B cell (primary cell): ENCODE results near the gene TRPM2. TPM values are rescaled to one million over a fixed set of nuclear protein-coding genes. Genes with fewer than 3 reads are reported as not detected.
A peak's percentile ranks its signal among the peaks of the same experiment; 100 is the strongest.

Source experiments
- ATAC-seq: fragments of 200-7000 bp; cut with Tn5 transposase; one replicate; pipeline ENCODE4 v1.10.0; 2021; ENCODE audit warnings: low read depth, mild to moderate bottlenecking, moderate number of reproducible peaks, moderate library complexity
- CTCF ChIA-PET: fragments of 350-600 bp; sonication (Branson Sonifier 250); formaldehyde crosslinking; loops from one replicate; lab custom pipeline; 2021; ENCODE audit warnings: antibody characterized with exemption, inconsistent platforms; lab: Charles Lee
- POLR2A ChIA-PET: fragments of 350-600 bp; sonication (Branson Sonifier 250); formaldehyde crosslinking; loops from one replicate; lab custom pipeline; 2021; ENCODE audit warnings: antibody characterized with exemption; lab: Charles Lee
- DNase-seq: peaks from one replicate; pipeline ENCODE4 v3.0.0; 2013
- H2AFZ ChIP-seq: 2 replicates; pipeline ENCODE4 v1.6.1; 2012; ENCODE audit warnings: mild to moderate bottlenecking, low read depth, low read length; ENCODE audit not compliant: insufficient read depth, poor library complexity, severe bottlenecking
- H3K27ac ChIP-seq, 2 donors: 1 replicate in 1 of 2; 2 replicates in 1 of 2; pipeline ENCODE4 v1.5.1; 2012 to 2013; ENCODE audit warnings: low read length in 2 of 2, mild to moderate bottlenecking in 2 of 2, moderate library complexity in 1 of 2
- H3K27me3 ChIP-seq, 4 experiments: fragments of 200-600 bp in 1 of 4; sonication (generic) in 1 of 4; replicated peaks in 1 of 4; 1 replicate in 2 of 4; 2 replicates in 2 of 4; pipeline versions ENCODE4 v1.6.1 to v1.7.0; 2013 to 2016; ENCODE audit warnings: low read length in 3 of 4, mild to moderate bottlenecking in 2 of 4, mixed read lengths in 1 of 4, moderate library complexity in 1 of 4; ENCODE audit not compliant: insufficient read depth in 4 of 4, control insufficient read depth in 3 of 4; ENCODE audit errors: control extremely low read depth in 1 of 4
- H3K36me3 ChIP-seq, 2 experiments: replicated peaks in 1 of 2; 1 replicate in 1 of 2; 2 replicates in 1 of 2; pipeline versions ENCODE4 v1.6.1 to v1.7.1; 2013; ENCODE audit warnings: low read length in 1 of 2; ENCODE audit not compliant: insufficient read depth in 2 of 2, control insufficient read depth in 1 of 2; ENCODE audit errors: control extremely low read depth in 1 of 2, extremely low read depth in 1 of 2
- H3K4me1 ChIP-seq, 2 donors: fragments of 200-600 bp in 1 of 2; sonication (generic) in 1 of 2; 1 replicate in 1 of 2; 2 replicates in 1 of 2; pipeline versions ENCODE4 v1.5.1 to v1.6.1; 2013 to 2017; ENCODE audit warnings: low read length in 2 of 2; ENCODE audit not compliant: control insufficient read depth in 2 of 2, insufficient read depth in 2 of 2
- H3K4me2 ChIP-seq: replicated peaks from 2 replicates; pipeline ENCODE3; 2012; ENCODE audit warnings: mild to moderate bottlenecking, low read depth, low read length; ENCODE audit not compliant: poor library complexity, severe bottlenecking
- H3K4me3 ChIP-seq, 5 experiments: fragments of 200-600 bp in 1 of 5; sonication (generic) in 1 of 5; 1 replicate in 3 of 5; 2 replicates in 2 of 5; pipeline versions ENCODE4 v1.5.1 to v1.7.0; 2011 to 2016; ENCODE audit warnings: low read length in 4 of 5, mild to moderate bottlenecking in 4 of 5, low read depth in 2 of 5, control low read depth in 1 of 5, moderate library complexity in 1 of 5; ENCODE audit not compliant: insufficient read depth in 1 of 5; ENCODE audit errors: control extremely low read depth in 1 of 5, extremely low read depth in 1 of 5
- H3K79me2 ChIP-seq: fragments of 200-600 bp; sonication (generic); one replicate; pipeline ENCODE4 v1.6.0; 2016; ENCODE audit warnings: low read length; ENCODE audit not compliant: control insufficient read depth, insufficient read depth
- H3K9ac ChIP-seq: fragments of 200-600 bp; sonication (generic); 2 replicates; pipeline ENCODE4 v1.6.1; 2017; ENCODE audit warnings: mild to moderate bottlenecking, low read length, moderate library complexity
- H3K9me3 ChIP-seq, 3 donors: one replicate each; pipeline versions ENCODE4 v1.6.1 to v1.7.1; 2013; ENCODE audit warnings: low read length in 2 of 3; ENCODE audit not compliant: control insufficient read depth in 2 of 3, insufficient read depth in 1 of 3; ENCODE audit errors: control extremely low read depth in 1 of 3
- H4K20me1 ChIP-seq: 2 replicates; pipeline ENCODE4 v1.6.0; 2012; ENCODE audit warnings: mild to moderate bottlenecking, low read length; ENCODE audit not compliant: insufficient read depth, control insufficient read depth, poor library complexity, severe bottlenecking
- H3K27ac Mint-ChIP-seq: one replicate; pipeline ENCODE4 v1.8.0; 2021; ENCODE audit warnings: mixed read lengths
- H3K27me3 Mint-ChIP-seq: one replicate; pipeline ENCODE4 v1.8.0; 2021; ENCODE audit warnings: mixed read lengths
- H3K4me1 Mint-ChIP-seq: one replicate; pipeline ENCODE4 v1.8.0; 2021; ENCODE audit warnings: mixed read lengths
- H3K4me3 Mint-ChIP-seq: one replicate; pipeline ENCODE4 v1.8.0; 2021; ENCODE audit warnings: mixed read lengths
- H3K9me3 Mint-ChIP-seq: one replicate; pipeline ENCODE4 v1.8.0; 2022; ENCODE audit warnings: mixed read lengths; ENCODE audit not compliant: insufficient read depth
- EZH2 ChIP-seq: IDR thresholded peaks from 2 replicates; pipeline ENCODE4 v1.6.1; 2012; ENCODE audit warnings: borderline replicate concordance, low read depth, mild to moderate bottlenecking, moderate library complexity, low read length; ENCODE audit not compliant: insufficient read depth, poor library complexity, severe bottlenecking
- WGBS: methylation state at CpG from one replicate; pipeline ENCODE4 v1.1.5; 2013; ENCODE audit warnings: missing lambda C conversion rate; ENCODE audit not compliant: insufficient coverage; 5-methylcytosine and 5-hydroxymethylcytosine counted together
- intact Hi-C: fragments of 100-400 bp; cut with micrococcal nuclease; formaldehyde crosslinking; loops from one replicate; pipeline ENCODE4 v1.10.0; 2022
- polyA plus RNA-seq: library from polyadenylated mRNA; depleted of rRNA; stranded (reverse); fragments of >200 nt; gene quantifications from 2 replicates; pipeline ENCODE4 v1.2.3, GENCODE V29; 2012
- total RNA-seq, 2 donors: library from RNA; stranded (reverse); fragments of 120-200 nt in 1 of 2; gene quantifications; 1 replicate in 1 of 2; 2 replicates in 1 of 2; pipeline versions ENCODE4 v1.2.3 to v1.2.4, GENCODE V29; 2013 to 2022
- TF ChIP-seq, protein P1 (sequence below): fragments of 200-600 bp; IDR thresholded peaks from one replicate; pipeline ENCODE4 v1.8.0; 2022; ENCODE audit warnings: antibody characterized with exemption, mild to moderate bottlenecking

The TRPM2 gene
- total and polyA plus RNA-seq, 2 donors (not counting 1 experiment from before 2014, with no cell fraction given): 1.6 to 8.4 TPM

DNA sequence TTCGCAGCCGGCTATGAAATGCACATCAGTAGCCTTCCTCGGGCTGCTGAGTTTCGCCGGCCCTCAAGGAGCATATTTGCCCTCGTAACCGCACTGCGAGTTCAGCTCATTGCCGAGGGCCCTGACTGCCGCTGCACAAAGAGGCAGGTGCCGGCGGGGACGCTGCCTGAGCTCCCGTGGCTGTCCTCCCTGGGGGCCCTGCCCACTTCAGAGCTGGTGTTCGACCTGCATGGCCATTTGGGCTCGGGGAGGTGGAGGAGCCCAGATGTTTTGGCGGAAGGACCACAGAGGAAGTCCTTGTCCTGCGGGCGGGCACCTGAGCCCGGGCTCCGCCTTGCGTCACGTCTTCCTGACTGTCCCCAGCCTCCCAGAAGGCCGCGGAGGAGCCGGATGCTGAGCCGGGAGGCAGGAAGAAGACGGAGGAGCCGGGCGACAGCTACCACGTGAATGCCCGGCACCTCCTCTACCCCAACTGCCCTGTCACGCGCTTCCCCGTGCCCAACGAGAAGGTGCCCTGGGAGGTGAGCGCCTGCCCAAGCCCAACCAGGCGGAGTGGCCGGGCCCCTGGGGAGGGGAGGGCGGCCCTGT, 72.0 kb downstream of the TRPM2 start:
- TF ChIP-seq, protein P1, sequence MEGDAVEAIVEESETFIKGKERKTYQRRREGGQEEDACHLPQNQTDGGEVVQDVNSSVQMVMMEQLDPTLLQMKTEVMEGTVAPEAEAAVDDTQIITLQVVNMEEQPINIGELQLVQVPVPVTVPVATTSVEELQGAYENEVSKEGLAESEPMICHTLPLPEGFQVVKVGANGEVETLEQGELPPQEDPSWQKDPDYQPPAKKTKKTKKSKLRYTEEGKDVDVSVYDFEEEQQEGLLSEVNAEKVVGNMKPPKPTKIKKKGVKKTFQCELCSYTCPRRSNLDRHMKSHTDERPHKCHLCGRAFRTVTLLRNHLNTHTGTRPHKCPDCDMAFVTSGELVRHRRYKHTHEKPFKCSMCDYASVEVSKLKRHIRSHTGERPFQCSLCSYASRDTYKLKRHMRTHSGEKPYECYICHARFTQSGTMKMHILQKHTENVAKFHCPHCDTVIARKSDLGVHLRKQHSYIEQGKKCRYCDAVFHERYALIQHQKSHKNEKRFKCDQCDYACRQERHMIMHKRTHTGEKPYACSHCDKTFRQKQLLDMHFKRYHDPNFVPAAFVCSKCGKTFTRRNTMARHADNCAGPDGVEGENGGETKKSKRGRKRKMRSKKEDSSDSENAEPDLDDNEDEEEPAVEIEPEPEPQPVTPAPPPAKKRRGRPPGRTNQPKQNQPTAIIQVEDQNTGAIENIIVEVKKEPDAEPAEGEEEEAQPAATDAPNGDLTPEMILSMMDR: no peak
- TF ChIP-seq EZH2: no peak
- no peak overlapping the region for H3K9ac ChIP-seq
- no peak for DNase-seq
- H3K27me3 ChIP-seq: no peaks in the 10 kb centered on the region
- no peaks in the 10 kb centered on the region for H3K27me3 Mint-ChIP-seq
- WGBS: 85% methylated on average over 40 of the region's 40 CpGs
- H3K79me2 ChIP-seq: no peaks in the 10 kb centered on the region
- H3K36me3 ChIP-seq: peaks cover 0 to under 1% of the 10 kb centered on the region in 2 experiments
- H2AFZ ChIP-seq: no peak overlapping the region
- peaks cover 3 to 18% of the 10 kb centered on the region in 2 donors for H3K4me1 ChIP-seq
- ChIA-PET CTCF (no interaction called here), POLR2A (no interaction called here)
- peaks cover 4% of the 10 kb centered on the region for H3K9me3 Mint-ChIP-seq
- peaks cover 1 to 16% (median 14%) of the 10 kb centered on the region in 3 donors for H3K9me3 ChIP-seq
- H3K4me3 ChIP-seq: peak overlapping the region in 2 of 5 experiments; percentile 9 to 23
- peak overlapping the region; percentile 26 for H3K4me2 ChIP-seq
- H4K20me1 ChIP-seq: no peaks in the 10 kb centered on the region
- H3K4me1 Mint-ChIP-seq: peaks cover 7% of the 10 kb centered on the region
- H3K27ac ChIP-seq: no peak overlapping the region
- no peak overlapping the region for H3K4me3 Mint-ChIP-seq
- H3K27ac Mint-ChIP-seq: no peak overlapping the region
- ATAC-seq: no peak
- intact Hi-C loops: no loop called here

DNA sequence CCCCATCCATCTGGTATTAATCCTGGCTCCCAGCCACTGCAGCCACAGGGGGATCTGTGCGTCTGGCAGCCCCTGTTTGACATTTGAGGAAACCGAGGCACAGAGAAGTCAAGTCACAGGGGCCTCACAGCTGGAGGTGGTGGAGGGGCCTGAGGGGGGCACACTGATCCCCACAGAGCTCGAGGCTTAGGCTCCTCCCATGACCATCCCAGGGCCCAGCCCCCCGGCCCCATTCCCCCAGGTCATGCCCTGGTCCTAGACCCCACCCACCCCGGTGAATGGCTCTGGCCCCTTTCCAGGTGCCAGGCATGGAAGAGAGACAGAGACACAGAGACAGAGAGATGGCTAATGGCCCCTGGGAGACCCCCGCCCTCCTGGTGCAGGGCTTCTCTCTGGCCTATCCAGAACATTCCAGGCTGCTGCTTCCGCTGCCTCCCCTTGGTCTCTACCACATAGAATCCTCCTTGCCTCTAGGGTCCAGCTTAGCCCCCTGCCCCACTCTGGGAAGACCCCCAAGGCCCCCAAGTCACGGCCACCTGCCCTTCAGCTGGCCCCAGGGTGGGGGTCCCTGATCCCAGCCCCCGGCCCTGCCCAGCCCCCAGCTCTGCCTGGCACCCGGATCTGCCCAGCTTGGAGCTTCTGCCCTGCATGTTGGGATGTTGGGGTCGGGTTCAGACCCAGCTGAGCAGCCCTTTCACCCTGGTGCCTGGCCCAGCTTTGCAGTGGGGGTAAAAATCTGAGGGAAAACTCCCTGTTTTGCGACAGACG, 72.7 kb downstream of the TRPM2 start:
- ChIA-PET CTCF (no interaction called here), POLR2A (no interaction called here)
- no peak overlapping the region for H3K4me3 Mint-ChIP-seq
- Histone ChIP-seq H3K4me1 (peaks cover 3 to 18% of the 10 kb centered on the region in 2 donors), H4K20me1 (no peaks in the 10 kb centered on the region), H3K27me3 (no peaks in the 10 kb centered on the region), H3K9me3 (peaks cover 1 to 17% (median 14%) of the 10 kb centered on the region in 3 donors), H3K36me3 (no peaks in the 10 kb centered on the region), H3K4me2 (peak overlapping the region; percentile 26), H3K27ac (no peak overlapping the region), H3K79me2 (no peaks in the 10 kb centered on the region), H3K9ac (no peak overlapping the region), H2AFZ (no peak overlapping the region), H3K4me3 (peak overlapping the region in 1 of 5 experiments; percentile 23)
- intact Hi-C loops: no loop called here
- no peak overlapping the region for H3K27ac Mint-ChIP-seq
- H3K4me1 Mint-ChIP-seq: peaks cover 7% of the 10 kb centered on the region
- H3K9me3 Mint-ChIP-seq: peaks cover 5% of the 10 kb centered on the region
- 97% methylated on average over 5 of the region's 13 CpGs for WGBS
- ATAC-seq: no peak
- no peaks in the 10 kb centered on the region for H3K27me3 Mint-ChIP-seq
- TF ChIP-seq EZH2: no peak
- TF ChIP-seq, protein P1: no peak
- DNase-seq: no peak
